GM08714 (cell line): ENCODE measurements around the gene GRIA2.

Source experiments
- H3K4me3 ChIP-seq: fragments of 200-500 bp; sonication (Bioruptor generic); 2 replicates; pipeline ENCODE4 v1.5.1; 2014; ENCODE audit warnings: mild to moderate bottlenecking, low read length, inconsistent platforms
- ZNF274 ChIP-seq: IDR thresholded peaks from 2 replicates; pipeline ENCODE4 v1.6.1; 2012; ENCODE audit warnings: mild to moderate bottlenecking, low read depth, low read length

Gene GRIA2

GRCh38 chr4:157372567-157372966 is 152.0 kb downstream of the GRIA2 start:
- no peak overlapping the region for H3K4me3 ChIP-seq
- TF ChIP-seq ZNF274, result no peak

- no peak overlapping the region for H3K4me3 ChIP-seq
- no peak for TF ChIP-seq ZNF274
Measured at GRCh38 chr4:157389741-157390140, 169.2 kb downstream of the GRIA2 start.

- no peak for TF ChIP-seq ZNF274
- H3K4me3 ChIP-seq, result no peak overlapping the region
Measured at GRCh38 chr4:157405070-157405469, 184.5 kb downstream of the GRIA2 start.
